HG03378 (cell line): ENCODE data around the gene ACD.
"Not testable (repeated sequence)": the region's sequence is repeated elsewhere in the genome, so short reads cannot be mapped to it uniquely, and the experiment has no call there.

Experiments
- ATAC-seq: cut with Tn5 transposase; IDR thresholded peaks from one replicate; pipeline ENCODE4 v1.9.1; 2021; ENCODE audit warnings: mild to moderate bottlenecking, moderate library complexity; ENCODE audit not compliant: unreplicated experiment

Gene ACD

DNA sequence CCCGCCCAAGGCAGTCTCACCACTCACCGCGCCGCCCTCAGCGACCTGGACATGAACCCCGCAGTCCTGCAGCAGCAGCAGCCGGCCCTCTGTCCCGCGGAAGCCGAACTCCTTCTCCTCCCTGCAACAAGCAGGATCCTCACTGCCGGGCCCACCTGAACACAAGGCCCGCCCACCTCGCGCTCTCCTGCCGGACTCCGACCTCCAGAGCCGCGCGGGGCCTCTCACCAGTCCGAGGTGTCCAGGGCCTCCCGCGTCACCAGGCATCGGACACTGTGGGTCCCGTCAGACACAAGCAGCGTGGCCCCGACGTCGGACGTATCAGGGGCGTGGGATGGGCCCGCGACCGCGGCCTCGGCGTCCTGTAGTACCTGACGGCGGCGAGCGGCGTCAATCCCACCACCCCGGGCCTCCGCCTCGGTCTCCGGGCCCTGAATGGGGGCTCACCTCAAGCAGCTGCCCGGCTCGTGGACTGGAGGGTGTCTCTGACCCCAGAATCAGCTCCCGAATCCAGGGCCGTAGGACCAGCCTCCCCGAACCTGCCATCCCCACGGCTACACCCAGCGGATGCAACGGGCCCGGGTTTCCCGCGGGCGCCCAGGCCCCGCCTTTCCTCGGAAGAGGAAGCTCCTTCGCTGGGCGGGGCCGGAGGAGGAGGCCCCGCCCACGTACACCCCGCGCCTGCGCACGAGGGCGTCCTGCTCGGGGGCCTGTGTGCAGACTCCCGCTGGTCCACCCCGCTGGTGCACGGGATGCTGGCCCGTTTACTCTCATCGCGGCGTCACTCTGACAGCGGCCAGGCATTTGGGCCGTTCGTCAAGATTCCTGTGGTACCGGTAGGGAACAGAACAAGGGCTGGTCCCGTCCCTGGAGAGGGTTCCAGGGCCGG, at the start of gene ACD:
Gene ACD (minus strand): TSS at position 586 of the 889 bp plus-strand sequence. CDS start 40 bp downstream, at position 546.
- ATAC-seq: peak; percentile 44

GRCh38 chr16:67709050-67709449, 49.0 kb upstream of the ACD start:
- ATAC-seq: no peak

- ATAC-seq: no peak
These were observed 48.3 kb upstream of the ACD start for GRCh38 chr16:67708368-67708771.

DNA sequence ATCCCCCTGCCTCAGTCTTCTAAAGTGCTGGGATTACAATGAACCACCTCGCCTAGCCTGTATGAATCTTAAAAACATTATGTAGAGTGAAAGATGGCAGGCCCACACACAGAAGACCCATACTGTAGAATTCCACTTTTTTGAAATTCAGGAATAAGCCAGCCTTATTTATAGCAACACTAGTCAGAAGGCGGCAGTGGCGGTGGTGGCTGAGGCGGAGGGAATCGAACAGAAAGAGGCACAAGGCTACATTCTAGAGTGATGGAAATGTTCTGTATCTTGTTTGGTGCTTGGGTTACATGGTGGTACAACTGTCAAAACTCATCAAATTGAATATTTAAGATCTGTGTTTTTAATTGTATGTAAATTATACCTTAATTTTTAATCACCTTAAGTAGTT, 47.7 kb upstream of the ACD start:
- ATAC-seq: no peak

GRCh38 chr16:67707210-67707609, 47.1 kb upstream of the ACD start:
- no peak for ATAC-seq

GRCh38 chr16:67704110-67704509, 44.0 kb upstream of the ACD start:
- ATAC-seq: no peak

- ATAC-seq: no peak
These were observed 43.6 kb upstream of the ACD start for GRCh38 chr16:67703626-67704025.

- no peak for ATAC-seq
These were observed 42.1 kb upstream of the ACD start for GRCh38 chr16:67702130-67702529.

- no peak for ATAC-seq
These were observed 41.4 kb upstream of the ACD start for GRCh38 chr16:67701420-67701819.

DNA sequence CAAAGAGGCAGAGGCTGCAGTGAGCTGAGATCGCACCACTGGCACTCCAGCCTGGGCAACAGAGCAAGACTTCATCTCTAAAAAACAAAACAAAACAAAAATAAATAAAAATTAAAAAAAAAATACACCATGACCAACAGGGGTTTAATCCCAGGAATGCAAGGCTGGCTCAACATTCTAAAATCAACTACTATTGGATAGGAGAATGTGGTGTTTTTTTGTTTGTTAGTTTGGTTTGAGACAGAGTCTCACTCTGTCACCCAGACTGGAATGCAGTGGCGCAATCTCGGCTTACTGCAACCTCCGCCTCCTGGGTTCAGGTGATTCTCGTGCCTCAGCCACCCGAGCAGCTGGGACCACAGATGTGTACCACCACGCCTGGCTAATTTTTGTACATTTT, 39.2 kb upstream of the ACD start:
- no peak for ATAC-seq

- ATAC-seq: no peak
These were observed 37.5 kb upstream of the ACD start for GRCh38 chr16:67697422-67698185.

DNA sequence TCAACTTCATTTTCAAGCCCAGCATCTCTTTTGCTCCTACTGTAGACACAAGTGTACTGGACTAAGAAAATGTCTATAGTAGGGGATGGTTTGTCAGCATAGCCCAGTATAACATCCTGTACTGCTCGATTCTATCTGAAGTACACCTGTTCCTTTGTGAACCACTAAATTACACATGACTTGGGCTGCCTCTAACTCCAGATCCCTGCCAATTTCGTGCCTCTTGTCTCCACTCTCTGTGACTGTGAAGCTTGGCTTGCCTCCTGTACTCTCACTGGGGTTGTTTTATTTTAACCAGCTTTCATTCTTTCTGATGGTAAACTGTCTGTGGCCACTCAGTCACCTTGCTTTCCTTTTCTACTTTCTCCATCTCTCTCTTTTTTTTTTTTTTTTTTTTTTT, 34.6 kb upstream of the ACD start:
- no peak for ATAC-seq

DNA sequence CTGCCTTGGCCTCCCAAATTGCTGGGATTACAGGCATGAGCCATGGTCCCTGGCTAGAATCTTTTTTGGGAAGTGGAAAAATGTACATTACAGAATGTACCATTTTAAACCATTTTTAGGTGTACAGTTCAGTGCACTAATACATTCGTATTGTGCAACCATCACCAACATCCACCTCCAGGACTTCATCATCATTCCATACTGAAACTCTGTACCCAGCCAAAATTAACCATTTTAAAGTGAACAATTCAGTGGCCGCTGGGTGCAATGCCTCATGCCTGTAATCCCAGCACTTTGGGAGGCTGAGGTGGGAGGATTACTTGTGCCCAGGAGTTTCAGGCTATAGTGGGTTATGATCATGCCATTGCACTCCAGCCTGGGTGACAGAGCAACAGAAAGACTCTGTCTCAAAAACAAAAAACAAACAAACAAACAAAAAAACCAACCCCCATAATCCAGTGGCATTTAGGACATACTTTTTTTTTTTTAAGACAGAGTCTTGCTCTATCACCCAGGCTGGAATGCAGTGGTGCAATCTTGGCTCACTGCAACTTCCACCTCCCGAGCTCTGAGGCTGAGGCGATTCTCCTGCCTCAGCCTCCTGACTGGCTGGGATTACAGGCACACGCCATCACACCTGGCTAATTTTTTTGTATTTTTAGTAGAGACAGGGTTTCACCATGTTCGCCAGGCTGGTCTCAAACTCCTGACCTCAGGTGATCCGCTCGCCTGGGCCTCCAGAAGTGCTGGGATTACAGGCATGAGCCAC, 33.6 kb upstream of the ACD start:
- not testable (repeated sequence) for ATAC-seq

DNA sequence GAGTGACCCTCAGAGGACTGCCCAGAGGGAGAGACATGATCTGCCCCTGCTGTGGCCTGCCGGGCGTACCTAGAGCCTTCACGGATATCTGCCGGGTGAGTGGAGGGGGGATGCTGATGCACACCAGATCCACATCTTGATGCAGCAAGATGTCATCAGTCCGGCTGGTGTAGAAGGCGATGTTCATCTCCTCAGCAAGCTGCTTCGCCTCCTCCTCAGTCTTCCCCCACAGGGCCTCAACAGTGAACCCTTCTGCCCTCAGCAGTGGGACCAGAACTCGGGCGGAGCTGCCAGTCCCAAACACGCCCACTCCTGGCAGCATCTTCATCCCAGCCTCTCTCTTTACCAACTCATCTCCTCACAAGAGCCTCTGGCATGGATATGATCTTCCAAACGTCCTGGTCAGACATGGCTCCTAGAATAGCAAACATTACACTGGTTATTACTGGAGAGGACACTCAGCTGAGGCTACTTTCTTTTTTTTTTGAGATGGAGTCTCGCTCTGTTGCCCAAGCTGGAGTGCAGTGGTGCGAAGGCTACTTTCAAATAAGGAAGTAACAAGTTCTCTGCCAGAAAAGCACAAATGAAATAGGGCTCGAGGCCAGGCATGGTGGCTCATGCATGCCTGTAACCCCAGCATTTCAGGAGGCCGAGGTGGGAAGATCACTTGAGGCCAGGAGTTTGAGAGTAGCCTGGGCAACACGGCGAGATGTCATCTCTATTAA, 25.5 kb upstream of the ACD start:
- no peak for ATAC-seq

DNA sequence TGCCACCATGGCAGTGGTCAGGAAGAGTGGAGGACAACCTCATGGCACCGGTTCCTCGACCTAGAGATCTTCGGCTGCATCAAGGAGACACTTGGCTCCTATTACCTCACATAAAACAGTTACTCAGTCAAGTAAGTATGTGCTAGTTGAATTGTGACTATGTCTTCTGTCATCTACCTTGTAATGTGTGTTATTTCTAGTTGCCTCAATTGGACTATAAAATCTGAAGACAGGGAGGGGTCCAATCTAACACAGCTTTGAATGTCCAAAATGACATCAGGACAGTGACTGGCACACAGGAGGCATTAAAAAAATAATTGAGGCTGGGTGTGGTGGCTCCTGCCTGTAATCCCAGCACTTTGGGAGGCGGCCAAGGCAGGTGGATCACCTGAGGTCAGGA, 23.7 kb upstream of the ACD start:
- ATAC-seq: no peak

DNA sequence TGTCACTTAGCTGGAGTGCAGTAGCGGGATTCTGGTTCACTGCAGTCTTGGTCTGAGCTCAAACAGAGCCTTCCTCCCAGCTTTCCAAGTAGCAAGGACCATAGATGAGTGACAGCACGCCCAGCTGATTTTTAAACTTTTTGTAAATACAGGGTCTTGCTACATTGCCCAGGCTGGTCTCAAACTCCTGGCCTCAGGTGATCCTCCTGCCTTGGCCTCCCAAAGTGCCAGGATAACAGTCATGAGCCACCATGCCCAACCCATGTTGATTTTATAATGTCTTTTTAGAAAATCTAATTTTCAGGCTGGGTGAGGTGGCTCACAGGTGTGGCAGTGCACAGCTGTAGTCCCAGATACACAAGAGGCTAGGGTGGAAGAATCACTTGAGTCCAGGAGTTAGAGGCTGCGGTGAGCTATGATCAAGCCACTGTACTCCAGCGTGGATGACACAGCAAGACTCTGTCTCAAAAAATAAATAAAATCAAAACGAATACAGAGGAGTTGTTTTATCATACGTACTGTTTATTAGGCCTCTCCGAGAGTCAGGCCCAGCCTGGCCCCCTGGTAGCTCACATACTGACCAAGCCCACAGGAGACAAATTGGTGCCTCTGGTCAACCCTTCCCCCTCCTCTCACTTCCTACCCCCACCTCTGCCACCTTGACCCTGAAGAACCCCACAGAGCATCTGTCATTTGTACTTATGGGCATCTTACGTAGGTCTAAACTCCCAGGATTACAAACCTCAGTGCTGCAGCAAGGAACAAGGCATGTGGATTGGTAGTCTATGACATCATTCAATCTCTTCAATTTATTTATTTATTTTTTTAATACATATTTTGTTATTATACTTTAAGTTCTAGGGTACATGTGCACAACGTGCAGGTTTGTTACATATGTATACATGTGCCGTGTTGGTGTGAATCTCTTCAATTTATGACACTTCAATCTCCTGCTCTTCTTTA, 20.2 kb upstream of the ACD start:
- ATAC-seq: no peak

DNA sequence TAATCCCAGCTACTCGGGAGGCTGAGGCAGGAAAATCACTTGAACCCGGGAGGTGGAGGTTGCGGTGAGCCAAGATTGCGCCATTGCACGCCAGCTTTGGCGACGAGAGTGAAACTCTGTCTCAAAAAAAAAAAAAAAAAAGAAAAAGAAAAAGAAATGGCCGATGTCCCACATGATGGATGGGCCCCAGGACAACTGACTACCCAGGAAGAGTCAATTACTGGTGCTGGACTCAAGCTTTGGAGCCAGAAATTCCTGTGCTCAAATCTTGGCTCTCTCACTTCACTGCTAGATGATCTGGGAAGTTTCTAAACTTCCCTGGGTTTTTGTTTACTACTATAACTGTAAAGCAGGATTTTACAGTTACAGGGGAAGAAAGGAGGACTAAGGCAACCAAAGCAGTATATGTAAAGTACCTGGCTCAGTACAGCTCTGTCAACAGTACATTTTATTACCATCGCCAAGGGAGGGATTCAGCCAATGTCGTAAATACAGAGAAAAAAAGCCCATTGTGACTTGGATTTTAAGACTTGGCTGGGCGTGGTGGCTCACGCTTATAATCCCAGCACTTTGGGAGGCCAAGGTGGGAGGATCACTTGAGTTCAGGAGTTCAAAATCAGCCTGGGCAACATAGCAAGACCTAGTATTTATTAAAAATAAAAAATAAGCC, 18.4 kb upstream of the ACD start:
- ATAC-seq: no peak

GRCh38 chr16:67677712-67678111, 17.7 kb upstream of the ACD start:
- no peak for ATAC-seq

- no peak for ATAC-seq
These were observed 16.9 kb upstream of the ACD start for GRCh38 chr16:67676939-67677338.
